LoVo (cell line): ENCODE measurements around the gene MSRB3.
"Not testable (repeated sequence)": the region's sequence is repeated elsewhere in the genome, so short reads cannot be mapped to it uniquely, and the experiment has no call there.

Experiments
- DNase-seq: peaks from one replicate; pipeline ENCODE4 v3.0.0-alpha.2; 2016; ENCODE audit warnings: low spot score

Gene MSRB3

GRCh38 chr12:65278576-65279368 lies at the start of gene MSRB3:
MSRB3 (plus strand) TSS chr12:65278683; CDS start chr12:65308580, 29,897 bp downstream.
- peak; percentile 56 for DNase-seq

GRCh38 chr12:65229441-65229840 lies 49.0 kb upstream of the MSRB3 start:
- no peak for DNase-seq

- peak; percentile 37 for DNase-seq
Observed at GRCh38 chr12:65232476-65233077, 45.9 kb upstream of the MSRB3 start.

DNA sequence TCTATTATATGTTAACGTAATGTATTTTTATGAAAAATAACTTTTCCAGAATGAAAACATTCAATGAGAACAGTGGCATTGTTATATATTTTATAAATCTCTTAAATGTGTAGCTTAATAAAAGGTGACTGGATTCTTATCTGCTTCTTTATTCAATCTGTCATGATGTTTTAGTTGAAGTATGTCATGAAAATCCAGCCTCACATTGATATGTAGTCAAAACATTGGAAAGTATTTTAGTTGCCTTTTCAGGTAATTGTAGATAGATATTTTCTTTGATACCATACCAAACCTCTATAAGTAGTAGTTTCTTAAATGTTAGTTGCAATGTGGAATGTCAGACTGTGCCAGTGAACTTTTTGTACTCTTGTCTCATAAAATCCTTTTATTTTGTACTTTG lies 41.3 kb upstream of the MSRB3 start:
- no peak for DNase-seq

- DNase-seq, result no peak
Observed at GRCh38 chr12:65238609-65239008, 39.9 kb upstream of the MSRB3 start.

- DNase-seq, result no peak
Observed at GRCh38 chr12:65248656-65249633, 29.5 kb upstream of the MSRB3 start.

GRCh38 chr12:65252515-65252914 lies 26.0 kb upstream of the MSRB3 start:
- DNase-seq, result no peak

DNA sequence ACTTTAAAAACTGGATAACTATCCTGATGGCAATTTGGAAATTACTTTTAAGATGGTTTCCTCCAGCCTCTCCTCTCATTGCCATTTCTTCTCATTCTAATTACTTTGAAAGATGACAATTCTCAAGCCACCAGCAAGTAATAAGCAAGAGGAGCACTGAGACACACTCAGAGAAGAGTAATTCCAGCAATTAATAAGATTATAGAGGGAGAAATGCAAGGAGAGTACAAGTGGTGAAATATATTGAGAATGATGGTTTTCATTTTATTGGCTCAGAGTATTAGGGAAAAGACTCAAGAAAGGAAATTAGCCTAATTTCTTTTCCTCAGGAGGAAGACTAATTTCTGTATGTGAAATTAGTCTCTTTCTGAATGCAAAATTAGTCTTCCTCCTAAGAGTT lies 20.5 kb upstream of the MSRB3 start:
- DNase-seq, result no peak

GRCh38 chr12:65259501-65259900 lies 19.0 kb upstream of the MSRB3 start:
- no peak for DNase-seq

- no peak for DNase-seq
Observed at GRCh38 chr12:65263777-65264176, 14.7 kb upstream of the MSRB3 start.

DNA sequence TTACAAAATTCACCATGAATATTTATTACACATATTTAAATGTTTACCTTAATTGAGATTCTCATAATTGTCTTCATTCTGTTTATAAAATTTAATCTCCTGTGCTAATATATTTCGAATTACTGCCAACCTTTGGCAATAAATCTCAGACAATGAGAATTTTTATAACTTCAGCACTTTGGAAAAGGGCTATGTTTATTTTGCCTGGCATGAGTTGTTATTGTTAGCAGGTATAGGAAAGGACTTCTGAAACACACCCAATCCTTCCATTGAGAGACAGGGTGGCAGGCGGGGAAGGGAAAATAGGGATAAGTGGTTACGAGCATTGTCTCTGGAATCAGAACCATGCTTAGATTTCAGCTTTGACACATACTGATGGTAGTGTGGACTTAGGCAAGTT lies 12.1 kb upstream of the MSRB3 start:
- no peak for DNase-seq

- no peak for DNase-seq
Observed at GRCh38 chr12:65269603-65270002, 8.9 kb upstream of the MSRB3 start.

- no peak for DNase-seq
Observed at GRCh38 chr12:65274602-65275272, 3.7 kb upstream of the MSRB3 start.

DNA sequence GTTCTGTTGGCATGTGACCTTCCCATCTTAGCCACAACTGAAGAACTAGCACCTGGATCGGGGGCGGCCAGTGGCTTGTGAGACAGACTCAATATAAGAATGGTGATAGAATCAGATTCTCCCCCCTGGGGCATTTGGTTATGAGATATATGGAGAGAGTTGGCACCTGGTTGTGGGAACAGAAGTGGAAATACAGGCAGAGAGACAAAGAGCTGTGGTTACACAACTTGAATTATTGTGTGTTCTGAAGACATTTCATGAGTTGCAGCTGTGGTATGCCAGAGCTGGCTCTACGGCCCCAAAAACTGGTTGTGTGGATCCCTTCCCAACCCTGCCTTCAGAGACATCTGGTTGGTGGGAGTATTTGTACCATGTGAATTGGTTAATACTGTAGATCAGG lies 2.9 kb upstream of the MSRB3 start:
- DNase-seq, result no peak

- DNase-seq, result no peak
Observed at GRCh38 chr12:65276916-65277530, 1.5 kb upstream of the MSRB3 start.

- no peak for DNase-seq
Observed at GRCh38 chr12:65277994-65278575, 398 bp upstream of the MSRB3 start.

DNA sequence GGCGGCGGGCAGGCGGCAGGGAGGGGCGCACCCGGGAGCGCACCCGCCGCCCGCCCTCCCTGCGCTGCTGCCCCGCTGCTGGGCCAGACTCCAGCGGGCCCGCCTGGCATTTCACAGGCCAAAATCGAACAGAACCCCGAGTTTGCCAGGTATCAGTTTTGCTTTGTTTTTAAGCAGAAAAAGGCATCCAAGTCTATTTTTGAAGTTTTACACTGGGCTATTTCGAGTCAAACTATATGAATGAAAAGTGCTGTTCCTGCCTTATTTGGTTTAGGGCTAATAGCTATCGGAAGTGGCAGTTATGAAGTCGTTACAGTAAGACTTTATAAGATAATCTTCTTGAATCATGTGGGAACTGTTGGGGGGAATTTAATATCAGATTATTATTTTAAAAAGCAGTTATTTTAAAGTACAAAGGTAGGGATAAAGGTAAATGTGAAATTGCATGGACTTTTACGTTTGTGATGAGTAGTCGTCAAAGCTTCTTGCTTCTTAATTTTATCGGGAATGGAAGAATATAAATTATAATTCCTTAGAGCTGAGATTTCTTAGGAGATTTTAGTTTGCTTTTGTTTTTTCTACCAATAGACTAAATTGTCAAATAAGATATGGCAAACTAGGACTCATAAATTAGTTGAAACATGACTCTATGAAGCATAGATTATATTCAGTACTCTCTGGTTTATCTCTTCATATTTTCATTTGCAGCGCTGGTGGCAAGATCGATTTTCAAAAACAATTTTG lies 1.1 kb downstream of the MSRB3 start:
- DNase-seq, result peak; percentile 12

DNA sequence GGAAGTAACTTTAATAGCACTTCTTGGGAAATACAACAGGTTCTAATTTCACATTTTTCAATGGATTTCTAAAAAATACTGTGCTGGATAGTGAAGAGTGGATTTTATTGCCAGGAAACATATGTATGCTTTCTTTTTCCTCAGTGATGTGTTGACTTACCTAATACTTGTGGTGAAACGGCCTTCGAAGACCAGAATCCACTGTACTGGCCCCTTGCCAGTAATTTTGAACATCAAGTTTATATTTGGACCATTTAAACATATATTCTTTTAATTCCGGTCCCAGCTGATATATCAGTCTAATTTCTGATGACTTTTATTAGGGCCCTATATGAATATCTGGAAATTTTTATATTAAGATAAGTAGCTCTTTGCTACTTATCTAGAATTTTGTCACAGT lies 1.8 kb downstream of the MSRB3 start:
- no peak for DNase-seq

DNA sequence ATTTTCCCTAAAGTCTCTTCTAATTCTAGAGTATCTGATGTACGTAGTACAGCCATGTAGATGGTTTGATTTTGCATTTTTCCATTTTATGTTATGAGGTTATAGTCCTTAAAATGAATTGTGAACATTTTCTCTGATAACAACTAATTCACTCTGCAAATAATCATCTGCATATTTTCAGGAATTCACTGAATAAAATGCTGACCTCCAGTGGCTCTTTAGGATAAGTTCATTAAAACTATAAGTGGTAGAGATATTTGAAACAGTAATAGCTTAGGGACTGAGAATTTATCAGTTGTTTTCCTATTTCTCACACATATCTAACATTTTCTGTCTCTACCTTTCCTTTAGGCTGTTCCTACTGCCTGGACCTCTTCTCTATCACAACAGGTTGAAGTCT lies 4.4 kb downstream of the MSRB3 start:
- no peak for DNase-seq

DNA sequence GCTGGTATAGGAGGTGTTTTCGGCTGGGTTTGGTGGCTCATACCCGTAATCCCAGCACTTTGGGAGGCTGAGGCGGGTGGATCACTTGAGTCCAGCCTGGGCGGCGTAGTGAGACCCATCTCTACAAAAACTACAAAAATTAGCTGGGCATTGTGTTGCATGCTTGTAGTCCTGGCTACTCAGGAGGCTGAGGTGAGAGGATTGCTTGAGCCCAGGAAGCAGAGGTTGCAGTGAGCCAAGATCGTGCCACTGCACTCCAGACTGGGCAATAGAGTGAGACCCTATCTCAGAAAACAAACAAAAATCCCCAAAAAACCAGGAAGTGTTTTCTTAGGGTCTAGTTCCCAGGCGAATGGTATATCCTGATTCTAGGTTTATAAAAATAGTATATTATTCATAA lies 7.0 kb downstream of the MSRB3 start:
- DNase-seq, result not testable (repeated sequence)
